ENCODE results near the gene RAB34. TPM values are rescaled to one million over a fixed set of nuclear protein-coding genes. Genes with fewer than 3 reads are reported as not detected.

Gene RAB34
- total and polyA plus RNA-seq, 11 donors = 11.5 to 31.7 (median 17.7) TPM

GRCh38 chr17:28748852-28749515 lies 31.3 kb upstream of the RAB34 start:
- Histone ChIP-seq H3K4me1 (peaks cover 0 to 47% (median 31%) of the 10 kb centered on the region in 12 donors), H3K4me3 (no peak overlapping the region), H3K27ac (no peak overlapping the region), H3K36me3 (peaks cover 0 to 20% (median 4%) of the 10 kb centered on the region in 9 donors), H3K27me3 (no peaks in the 10 kb centered on the region), H3K9me3 (no peaks in the 10 kb centered on the region)
- no peak for TF ChIP-seq POLR2A (IDR thresholded peaks at IDR 0.05)
- TF ChIP-seq, protein P1, sequence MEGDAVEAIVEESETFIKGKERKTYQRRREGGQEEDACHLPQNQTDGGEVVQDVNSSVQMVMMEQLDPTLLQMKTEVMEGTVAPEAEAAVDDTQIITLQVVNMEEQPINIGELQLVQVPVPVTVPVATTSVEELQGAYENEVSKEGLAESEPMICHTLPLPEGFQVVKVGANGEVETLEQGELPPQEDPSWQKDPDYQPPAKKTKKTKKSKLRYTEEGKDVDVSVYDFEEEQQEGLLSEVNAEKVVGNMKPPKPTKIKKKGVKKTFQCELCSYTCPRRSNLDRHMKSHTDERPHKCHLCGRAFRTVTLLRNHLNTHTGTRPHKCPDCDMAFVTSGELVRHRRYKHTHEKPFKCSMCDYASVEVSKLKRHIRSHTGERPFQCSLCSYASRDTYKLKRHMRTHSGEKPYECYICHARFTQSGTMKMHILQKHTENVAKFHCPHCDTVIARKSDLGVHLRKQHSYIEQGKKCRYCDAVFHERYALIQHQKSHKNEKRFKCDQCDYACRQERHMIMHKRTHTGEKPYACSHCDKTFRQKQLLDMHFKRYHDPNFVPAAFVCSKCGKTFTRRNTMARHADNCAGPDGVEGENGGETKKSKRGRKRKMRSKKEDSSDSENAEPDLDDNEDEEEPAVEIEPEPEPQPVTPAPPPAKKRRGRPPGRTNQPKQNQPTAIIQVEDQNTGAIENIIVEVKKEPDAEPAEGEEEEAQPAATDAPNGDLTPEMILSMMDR (IDR thresholded peaks at IDR 0.05) = no peak
- 73 to 82% (median 75%) methylated on average over 11 to 18 of the region's 18 CpGs for WGBS, 4 donors
- no peak for ATAC-seq
- no peak for DNase-seq
- intact Hi-C loops (cut with DNase I) = loop anchor here in 1 of 10 donors (2.0 kb wide), 1 partner anchor 20 kb away; the partner anchor contains the start of gene NEK8

DNA sequence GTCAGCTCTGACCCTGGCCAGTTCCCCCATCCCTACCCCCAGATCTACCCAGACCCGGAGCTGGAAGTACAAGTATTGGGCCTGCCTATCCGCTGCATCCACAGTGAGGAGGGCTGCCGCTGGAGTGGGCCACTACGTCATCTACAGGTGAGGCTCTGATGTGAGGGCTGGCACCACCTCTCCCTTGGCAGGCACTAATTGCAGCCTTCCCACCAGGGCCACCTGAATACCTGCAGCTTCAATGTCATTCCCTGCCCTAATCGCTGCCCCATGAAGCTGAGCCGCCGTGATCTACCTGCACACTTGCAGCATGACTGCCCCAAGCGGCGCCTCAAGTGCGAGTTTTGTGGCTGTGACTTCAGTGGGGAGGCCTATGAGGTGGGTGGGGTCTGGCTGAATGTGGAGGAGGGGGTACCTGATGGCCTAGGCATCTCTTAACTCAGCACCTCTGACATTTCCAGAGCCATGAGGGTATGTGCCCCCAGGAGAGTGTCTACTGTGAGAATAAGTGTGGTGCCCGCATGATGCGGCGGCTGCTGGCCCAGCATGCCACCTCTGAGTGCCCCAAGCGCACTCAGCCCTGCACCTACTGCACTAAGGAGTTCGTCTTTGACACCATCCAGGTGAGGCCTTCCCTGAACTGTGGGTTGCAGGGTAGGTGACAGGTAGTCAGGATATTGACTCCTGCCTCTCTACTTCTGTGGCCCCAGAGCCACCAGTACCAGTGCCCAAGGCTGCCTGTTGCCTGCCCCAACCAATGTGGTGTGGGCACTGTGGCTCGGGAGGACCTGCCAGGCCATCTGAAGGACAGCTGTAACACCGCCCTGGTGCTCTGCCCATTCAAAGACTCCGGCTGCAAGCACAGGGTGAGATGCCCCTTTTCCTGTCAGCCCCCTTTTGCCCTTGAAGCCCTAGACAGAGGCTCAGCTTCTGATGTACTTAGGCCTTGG lies 30.4 kb upstream of the RAB34 start:
- Histone ChIP-seq H3K27me3 (no peaks in the 10 kb centered on the region), H3K27ac (no peak overlapping the region), H3K9me3 (no peaks in the 10 kb centered on the region), H3K4me1 (peaks cover 0 to 53% (median 36%) of the 10 kb centered on the region in 12 donors), H3K4me3 (no peak overlapping the region), H3K36me3 (peaks cover 0 to 20% (median 4%) of the 10 kb centered on the region in 9 donors)
- WGBS, 4 donors = 93 to 96% (median 94%) methylated on average over 18 of the region's 18 CpGs
- intact Hi-C loops (cut with DNase I) = loop anchor here in 1 of 10 donors (2.0 kb wide), 1 partner anchor 19 kb away; the partner anchor contains the start of gene NEK8
- no peak for TF ChIP-seq POLR2A (IDR thresholded peaks at IDR 0.05)
- TF ChIP-seq, protein P1 (IDR thresholded peaks at IDR 0.05) = no peak
- no peak for ATAC-seq
- DNase-seq = no peak

- no peak overlapping the region for H3K27ac ChIP-seq
- DNase-seq (no peak), ATAC-seq (no peak)
- no peak overlapping the region for H3K4me3 ChIP-seq
- no peaks in the 10 kb centered on the region for H3K9me3 ChIP-seq
- H3K36me3 ChIP-seq = peaks cover 0 to 20% (median 4%) of the 10 kb centered on the region in 9 donors
- peaks cover 0 to 62% (median 39%) of the 10 kb centered on the region in 12 donors for H3K4me1 ChIP-seq
- H3K27me3 ChIP-seq = no peaks in the 10 kb centered on the region
- intact Hi-C loops (cut with DNase I) = no loop called here
- 60 to 67% (median 64%) methylated on average over 5 to 7 of the region's 7 CpGs for WGBS, 4 donors
- no peak for TF ChIP-seq POLR2A (IDR thresholded peaks at IDR 0.05)
- TF ChIP-seq, protein P1 (IDR thresholded peaks at IDR 0.05) = no peak
Measured at GRCh38 chr17:28747051-28747691, 29.5 kb upstream of the RAB34 start.

All from heart left ventricle (tissue), 16 donors.